GM21423 (cell line): ENCODE results near the gene NUDT8.
"Not testable (repeated sequence)": the region's sequence is repeated elsewhere in the genome, so short reads cannot be mapped to it uniquely, and the experiment has no call there.

ENCODE experiments used
- ATAC-seq: cut with Tn5 transposase; IDR thresholded peaks from one replicate; pipeline ENCODE4 v1.9.1; 2021; ENCODE audit warnings: mild to moderate bottlenecking, moderate library complexity; ENCODE audit not compliant: unreplicated experiment

The NUDT8 gene

GRCh38 chr11:67594480-67594879 lies 35.3 kb downstream of the NUDT8 start:
- ATAC-seq, result no peak

GRCh38 chr11:67593565-67593905 lies 36.2 kb downstream of the NUDT8 start:
- no peak for ATAC-seq

DNA sequence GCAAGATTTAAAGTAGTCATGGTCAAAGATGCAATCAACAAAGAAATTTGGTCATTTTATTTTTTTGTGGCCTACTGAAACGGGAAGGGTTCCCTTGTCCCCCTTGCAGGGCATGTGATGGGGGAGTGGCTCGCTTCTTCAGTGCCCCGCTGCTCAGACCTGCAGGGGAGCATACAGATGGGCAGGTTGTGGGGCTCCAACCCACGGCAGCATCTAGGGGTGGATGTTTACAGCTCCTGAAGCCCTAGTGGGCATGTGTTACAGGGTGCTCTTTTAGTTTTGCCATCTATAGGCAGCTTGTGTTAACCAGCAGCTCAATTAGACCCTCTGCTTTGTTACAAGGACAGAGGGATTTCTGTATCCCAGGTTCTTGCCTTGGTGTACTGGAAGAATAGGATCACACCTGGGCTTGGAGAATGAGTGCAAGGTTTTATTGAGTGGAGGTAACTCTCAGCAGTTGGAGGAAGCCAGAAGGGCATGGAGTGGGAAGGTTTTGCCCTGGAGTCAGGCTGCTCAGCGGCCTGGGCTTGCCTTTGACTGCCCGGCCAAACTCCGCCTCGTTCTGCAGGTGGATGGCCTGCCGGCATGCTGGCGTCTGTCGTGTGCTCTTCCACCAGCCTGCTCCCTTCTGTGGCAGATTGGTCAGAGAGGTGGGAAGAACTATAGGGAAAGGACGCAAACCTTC lies 36.7 kb downstream of the NUDT8 start:
- no peak for ATAC-seq

- not testable (repeated sequence) for ATAC-seq
Observed at GRCh38 chr11:67588899-67589415, 40.8 kb downstream of the NUDT8 start.

DNA sequence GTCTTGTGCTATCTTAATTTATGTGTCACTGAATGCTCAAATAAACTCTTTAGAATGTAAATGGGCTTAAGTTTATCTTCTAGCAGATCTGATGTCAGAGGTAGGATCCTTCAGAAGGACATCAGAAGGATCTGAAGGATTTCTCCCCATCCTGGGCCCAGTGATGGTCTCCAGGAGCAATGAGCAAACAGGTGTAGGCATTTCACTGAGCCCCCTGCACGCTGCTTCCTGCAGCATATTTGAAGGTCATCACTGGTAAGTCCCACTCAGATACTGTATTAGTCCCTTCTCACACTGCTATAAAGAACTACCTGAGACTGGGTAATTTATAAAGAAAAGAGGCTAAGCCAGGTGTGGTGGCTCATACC lies 41.6 kb downstream of the NUDT8 start:
- ATAC-seq, result peak; percentile 18

GRCh38 chr11:67586568-67587250 lies 43.0 kb downstream of the NUDT8 start:
- no peak for ATAC-seq

DNA sequence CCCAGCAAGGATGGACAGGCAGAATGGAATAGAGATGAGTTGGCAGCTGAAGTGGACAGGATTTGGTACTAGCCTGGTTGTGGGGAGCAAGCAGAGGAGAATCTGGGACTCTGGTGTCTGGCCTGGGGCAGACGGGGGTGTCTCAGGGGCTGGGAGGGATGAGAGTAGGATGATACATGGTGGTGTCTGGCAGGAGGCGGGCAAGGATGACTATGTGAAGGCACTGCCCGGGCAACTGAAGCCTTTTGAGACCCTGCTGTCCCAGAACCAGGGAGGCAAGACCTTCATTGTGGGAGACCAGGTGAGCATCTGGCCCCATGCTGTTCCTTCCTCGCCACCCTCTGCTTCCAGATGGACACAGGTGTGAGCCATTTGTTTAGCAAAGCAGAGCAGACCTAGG lies 43.8 kb downstream of the NUDT8 start:
- no peak for ATAC-seq

- ATAC-seq, result no peak
Observed at GRCh38 chr11:67584881-67585873, 44.6 kb downstream of the NUDT8 start.

- no peak for ATAC-seq
Observed at GRCh38 chr11:67584205-67584880, 45.4 kb downstream of the NUDT8 start.

- ATAC-seq, result peak; percentile 60
Observed at GRCh38 chr11:67583247-67584204, 46.2 kb downstream of the NUDT8 start, which contains the start of gene GSTP1. GSTP1 (plus strand) TSS chr11:67583812; CDS start chr11:67583844, 32 bp downstream.

GRCh38 chr11:67582011-67582410 lies 47.7 kb downstream of the NUDT8 start:
- ATAC-seq, result no peak

DNA sequence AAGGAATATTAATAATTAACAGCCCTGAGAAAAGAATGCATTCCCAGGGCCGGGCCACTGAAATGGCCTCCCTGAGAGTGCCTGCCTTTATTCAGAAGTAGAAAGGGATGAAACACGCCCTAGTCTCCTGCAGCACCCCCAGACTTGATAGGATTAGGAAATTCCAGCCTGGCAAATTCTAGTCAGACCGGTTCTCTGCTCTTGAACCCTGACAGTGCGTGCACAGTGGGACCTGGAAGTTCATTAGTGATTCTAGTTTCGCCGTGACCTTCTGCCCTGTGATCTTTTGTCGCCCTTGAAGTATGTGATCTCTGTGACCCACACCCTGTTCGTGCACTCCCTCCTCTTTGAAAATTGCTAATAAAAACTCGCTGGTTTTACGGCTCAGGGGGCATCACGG lies 48.3 kb downstream of the NUDT8 start:
- ATAC-seq, result no peak

DNA sequence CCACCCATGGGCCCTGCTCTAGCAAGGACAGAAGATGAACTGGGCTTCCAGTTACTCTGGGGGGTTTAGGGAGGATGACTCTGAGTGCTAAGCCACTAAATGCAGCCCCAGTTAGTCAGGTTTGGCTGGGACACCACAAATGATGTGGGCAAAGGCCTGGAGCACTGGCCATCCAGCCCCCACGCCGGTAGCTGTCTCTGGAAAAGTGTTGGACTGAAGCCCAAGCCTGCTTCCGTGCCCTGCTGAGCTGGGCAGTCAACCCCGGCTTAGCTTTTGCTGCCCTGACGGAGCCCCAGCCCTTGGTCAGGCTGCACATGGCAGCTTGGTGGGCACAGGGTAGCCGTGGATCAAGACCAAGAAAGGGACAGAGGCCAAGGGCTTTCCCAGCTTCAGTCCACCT lies 51.8 kb downstream of the NUDT8 start:
- no peak for ATAC-seq
